H1 (cell line): ENCODE data around the gene RIMS3.

Experiments used
- CTCF ChIP-seq, 3 experiments: IDR thresholded peaks; 1 replicate in 2 of 3; 2 replicates in 1 of 3; pipeline versions ENCODE4 v1.5.1 to v1.6.1; 2011; ENCODE audit warnings: low read length in 3 of 3, mild to moderate bottlenecking in 3 of 3, inconsistent platforms in 2 of 3, low read depth in 1 of 3, moderate library complexity in 1 of 3; ENCODE audit not compliant: insufficient read depth in 1 of 3; ENCODE audit errors: control extremely low read depth in 1 of 3
- EGR1 ChIP-seq: IDR thresholded peaks from 2 replicates; pipeline ENCODE4 v1.6.1; 2011; ENCODE audit warnings: low read depth, low read length, borderline replicate concordance
- EZH2 ChIP-seq: fragments of 200-600 bp; sonication (generic); IDR thresholded peaks from 2 replicates; pipeline ENCODE4 v1.7.1; 2012; ENCODE audit warnings: low read depth, mild to moderate bottlenecking, moderate library complexity, low read length, inconsistent platforms; ENCODE audit not compliant: severe bottlenecking
- GTF2F1 ChIP-seq: IDR thresholded peaks from 2 replicates; pipeline ENCODE4 v1.6.1; 2012; ENCODE audit warnings: low read depth, low read length, improper control_type of control experiment, borderline replicate concordance
- MAFK ChIP-seq: IDR thresholded peaks from 2 replicates; pipeline ENCODE4 v1.6.1; 2012; ENCODE audit warnings: low read depth, mild to moderate bottlenecking, improper control_type of control experiment, low read length
- PHF8 ChIP-seq: fragments of 200-600 bp; sonication (generic); conservative IDR thresholded peaks from 2 replicates; pipeline ENCODE4 v1.7.1; 2012; ENCODE audit warnings: low read depth, mild to moderate bottlenecking, inconsistent platforms, low read length, moderate library complexity
- RBBP5 ChIP-seq: IDR thresholded peaks from 2 replicates; pipeline ENCODE4 v1.7.1; 2012; ENCODE audit warnings: low read depth, mild to moderate bottlenecking, inconsistent platforms, low read length, moderate library complexity, borderline replicate concordance
- RFX5 ChIP-seq: IDR thresholded peaks from 2 replicates; pipeline ENCODE4 v1.6.1; 2011; ENCODE audit warnings: low read depth, low read length, improper control_type of control experiment, borderline replicate concordance
- SIX5 ChIP-seq: IDR thresholded peaks from 2 replicates; pipeline ENCODE4 v1.6.1; 2011; ENCODE audit warnings: mild to moderate bottlenecking, low read depth, low read length
- TAF1 ChIP-seq: IDR thresholded peaks from 2 replicates; pipeline ENCODE4 v1.6.1; 2011; ENCODE audit warnings: mild to moderate bottlenecking, low read depth, low read length
- TBP ChIP-seq: IDR thresholded peaks from 2 replicates; pipeline ENCODE4 v1.6.1; 2011; ENCODE audit warnings: low read depth, low read length, improper control_type of control experiment
- YY1 ChIP-seq: IDR thresholded peaks from 2 replicates; pipeline ENCODE4 v1.6.1; 2011; ENCODE audit warnings: low read depth, mild to moderate bottlenecking, low read length

GRCh38 chr1:40583980-40584379, 81.5 kb downstream of the RIMS3 start:
- TF ChIP-seq SIX5 (no peak), GTF2F1 (no peak), YY1 (no peak), CTCF (IDR thresholded peaks at IDR 0.05; ENCODE audit: control extremely low read depth in 1 of 3, insufficient read depth in 1 of 3, low read depth in 1 of 3, low read length in 3 of 3) (no peak), RBBP5 (no peak), TAF1 (no peak), TBP (no peak), EGR1 (no peak), MAFK (no peak), EZH2 (no peak), RFX5 (no peak), PHF8 (no peak)
